Measurements from ENCODE around the gene SPAM1.

DNA sequence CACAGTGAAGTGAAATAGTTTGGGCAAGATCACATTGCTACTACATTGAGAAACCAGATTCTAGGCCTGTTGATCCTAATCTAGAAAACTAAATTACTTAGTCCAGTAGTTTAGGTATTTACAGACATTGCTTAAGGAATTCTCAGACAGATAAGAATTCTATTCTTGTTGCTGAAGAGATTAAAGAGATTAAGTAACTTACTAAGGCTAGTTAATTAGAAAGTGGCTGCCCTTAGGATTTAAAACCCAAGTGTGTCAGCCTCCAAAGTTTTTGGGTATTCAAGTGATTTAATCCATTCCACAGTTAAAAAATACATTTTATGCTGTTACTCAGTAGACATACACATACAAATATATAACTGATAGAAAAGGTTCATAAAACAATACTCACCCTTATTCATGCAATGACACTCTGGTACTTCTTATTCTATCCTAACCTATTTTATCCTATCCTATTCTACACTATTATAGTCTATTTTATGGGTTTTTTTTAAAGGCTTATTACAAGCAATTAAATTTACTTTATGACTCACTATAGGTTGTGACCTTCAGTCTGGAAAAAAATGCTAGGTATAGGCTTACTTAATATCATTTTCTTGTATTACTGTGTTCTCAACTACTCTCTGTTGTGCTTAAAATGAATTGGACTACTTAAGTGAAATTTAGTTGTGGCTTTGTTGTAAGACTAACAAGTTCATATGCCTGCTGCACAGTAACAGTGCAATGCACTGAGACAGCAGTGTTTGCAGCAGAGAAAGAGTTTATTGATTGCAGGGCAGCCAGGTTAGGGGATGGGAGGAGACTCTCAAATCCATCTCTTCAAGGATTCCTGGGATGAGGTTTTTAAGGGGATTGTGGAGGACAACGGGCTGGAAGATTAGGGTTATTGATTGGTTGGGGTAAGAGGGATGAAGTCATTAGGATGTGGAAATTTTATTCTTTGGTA, 10.7 kb downstream of the SPAM1 start:
- TF ChIP-seq CTCF (IDR thresholded peaks at IDR 0.05) (no peak), POLR2A (IDR thresholded peaks at IDR 0.05) (no peak)

Measured in uterus (tissue), 2 donors.